Calu3 (cell line): ENCODE results near the gene APOO. TPM values are rescaled to one million over a fixed set of nuclear protein-coding genes. Genes with fewer than 3 reads are reported as not detected.

Experiments used
- BruUV-seq: library from RNA; stranded (reverse); fragments of 400-500 nt; replicated peaks from 2 replicates; lab custom pipeline; 2021; lab: Mats Ljungman, UMichigan
- CTCF ChIA-PET: fragments of 300-600 bp; sonication (Branson Sonifier 250); formaldehyde crosslinking; loops from one replicate; lab custom pipeline; 2022; ENCODE audit warnings: antibody characterized with exemption; lab: Charles Lee
- DNase-seq: peaks from one replicate; pipeline ENCODE4 v3.0.0; 2022
- H3K27ac Mint-ChIP-seq: one replicate; pipeline ENCODE4 v1.8.0; 2022; ENCODE audit warnings: mixed read lengths; ENCODE audit not compliant: unreplicated experiment
- H3K27me3 Mint-ChIP-seq: one replicate; pipeline ENCODE4 v1.8.0; 2022; ENCODE audit warnings: mixed read lengths; ENCODE audit not compliant: unreplicated experiment
- H3K36me3 Mint-ChIP-seq: one replicate; pipeline ENCODE4 v1.8.0; 2022; ENCODE audit warnings: mild to moderate bottlenecking, moderate library complexity, mixed read lengths; ENCODE audit not compliant: insufficient read depth, unreplicated experiment
- H3K4me1 Mint-ChIP-seq: one replicate; pipeline ENCODE4 v1.8.0; 2022; ENCODE audit warnings: mild to moderate bottlenecking, low read depth, mixed read lengths; ENCODE audit not compliant: unreplicated experiment
- H3K4me3 Mint-ChIP-seq: one replicate; pipeline ENCODE4 v1.8.0; 2022; ENCODE audit warnings: mild to moderate bottlenecking, low read depth, moderate library complexity, mixed read lengths; ENCODE audit not compliant: unreplicated experiment
- H3K9me3 Mint-ChIP-seq: one replicate; pipeline ENCODE4 v1.8.0; 2022; ENCODE audit warnings: low read depth, mixed read lengths; ENCODE audit not compliant: unreplicated experiment
- CTCF ChIP-seq: fragments of 200-600 bp; IDR thresholded peaks from one replicate; pipeline ENCODE4 v1.8.0; 2022; ENCODE audit warnings: antibody characterized with exemption; ENCODE audit not compliant: unreplicated experiment
- intact Hi-C: fragments of 100-400 bp; cut with micrococcal nuclease; formaldehyde crosslinking; loops from one replicate; pipeline ENCODE4 v1.10.0; 2022; ENCODE audit not compliant: unreplicated experiment
- total RNA-seq: library from RNA; stranded (reverse); gene quantifications from 2 replicates; pipeline ENCODE4 v1.2.3, GENCODE V29; 2022

The APOO gene
- total RNA-seq, 1 experiment from 2014 or later = 46.8 TPM

- no TSS peak for BruUV-seq
- CTCF ChIA-PET = interaction anchor here (0.6 kb wide), 1 partner anchor 88 kb away, joined by 6 read pairs; no protein-coding TSS in a partner anchor
- DNase-seq = no peak
- H3K4me1 Mint-ChIP-seq = peaks cover 30% of the 10 kb centered on the region
- H3K27me3 Mint-ChIP-seq = no peaks in the 10 kb centered on the region
- H3K36me3 Mint-ChIP-seq = peaks cover 9% of the 10 kb centered on the region
- H3K27ac Mint-ChIP-seq = no peak overlapping the region
- H3K9me3 Mint-ChIP-seq = no peaks in the 10 kb centered on the region
- H3K4me3 Mint-ChIP-seq = no peak overlapping the region
- intact Hi-C loops = no loop called here
- no peak for TF ChIP-seq CTCF
Observed at GRCh38 chrX:23885803-23886202, 21.9 kb downstream of the APOO start.

GRCh38 chrX:23884427-23885024 lies 23.2 kb downstream of the APOO start:
- no peak for DNase-seq
- intact Hi-C loops = no loop called here
- H3K27ac Mint-ChIP-seq = peak overlapping the region; percentile 78
- no TSS peak for BruUV-seq
- no peaks in the 10 kb centered on the region for H3K9me3 Mint-ChIP-seq
- peaks cover 9% of the 10 kb centered on the region for H3K36me3 Mint-ChIP-seq
- H3K4me1 Mint-ChIP-seq = peaks cover 24% of the 10 kb centered on the region
- no peak for TF ChIP-seq CTCF
- no peaks in the 10 kb centered on the region for H3K27me3 Mint-ChIP-seq
- CTCF ChIA-PET = interaction anchor here (0.5 to 1.0 kb wide), 3 partner anchors 83 to 769 kb away, joined by 3 to 5 read pairs (median 4); no protein-coding TSS in a partner anchor
- peak overlapping the region; percentile 39 for H3K4me3 Mint-ChIP-seq

GRCh38 chrX:23883737-23884354 lies 23.9 kb downstream of the APOO start:
- Mint-ChIP-seq H3K36me3 (peaks cover 9% of the 10 kb centered on the region), H3K4me1 (peaks cover 24% of the 10 kb centered on the region), H3K4me3 (peak overlapping the region; percentile 39), H3K27ac (peak overlapping the region; percentile 78), H3K27me3 (no peaks in the 10 kb centered on the region), H3K9me3 (no peaks in the 10 kb centered on the region)
- intact Hi-C loops = no loop called here
- CTCF ChIA-PET = interaction anchor here (0.5 to 1.0 kb wide), 3 partner anchors 83 to 770 kb away, joined by 3 to 5 read pairs (median 4); no protein-coding TSS in a partner anchor
- no peak for DNase-seq
- TF ChIP-seq CTCF = no peak
- BruUV-seq = no TSS peak

GRCh38 chrX:23879380-23880090 lies 28.2 kb downstream of the APOO start:
- Mint-ChIP-seq H3K27ac (no peak overlapping the region), H3K27me3 (no peaks in the 10 kb centered on the region), H3K4me3 (no peak overlapping the region), H3K9me3 (no peaks in the 10 kb centered on the region), H3K36me3 (peaks cover 9% of the 10 kb centered on the region), H3K4me1 (peaks cover 12% of the 10 kb centered on the region)
- no peak for TF ChIP-seq CTCF
- DNase-seq = no peak
- CTCF ChIA-PET = no interaction called here
- intact Hi-C loops = no loop called here
- BruUV-seq = no TSS peak
